ENCODE measurements around the gene TIMM8B.

The TIMM8B gene

DNA sequence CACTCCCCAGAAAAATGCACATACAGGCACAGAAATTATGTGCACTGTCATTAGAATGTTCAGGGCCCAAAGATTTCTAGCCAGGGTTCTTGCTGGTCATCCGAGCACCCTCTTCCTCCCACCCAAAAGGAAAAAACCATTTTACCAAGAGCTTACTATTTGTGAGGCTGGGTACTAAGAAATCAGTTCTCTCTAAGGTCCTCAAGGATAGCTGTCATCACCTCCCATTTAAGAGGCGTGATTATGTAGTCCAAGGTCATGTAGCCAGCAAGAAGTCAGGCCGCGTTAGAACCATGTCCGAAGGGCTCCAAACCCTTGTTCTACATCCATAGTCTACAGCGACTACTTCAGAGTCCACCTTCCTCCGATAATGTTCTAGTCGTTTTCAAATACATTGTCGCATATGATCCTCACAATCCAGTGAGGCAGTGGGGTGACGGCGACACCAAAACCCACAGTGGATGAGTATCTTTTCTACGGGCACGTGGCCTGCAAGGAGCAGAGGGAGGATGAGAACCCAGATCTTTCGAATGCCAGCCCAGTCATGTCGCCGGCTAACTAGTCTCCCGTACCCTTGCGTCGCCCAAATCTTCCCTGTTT lies 634 bp downstream of the TIMM8B start:
- no peak for TF ChIP-seq PAX5 (IDR thresholded peaks at IDR 0.05; ENCODE audit: insufficient read depth, low read length, severe bottlenecking)
- 0 out of 2 replicates have a peak, but pooled peaks have one; percentile 31 for TF ChIP-seq POLR2AphosphoS5 (IDR thresholded peaks at IDR 0.05; ENCODE audit: low read depth, low read length)
- no peak for TF ChIP-seq POLR2A (IDR thresholded peaks at IDR 0.05; ENCODE audit: low read depth, low read length)
- TF ChIP-seq TAF1 (IDR thresholded peaks at IDR 0.05; ENCODE audit: low read depth, low read length): no peak
- no peak for TF ChIP-seq POU2F2 (IDR thresholded peaks at IDR 0.05; ENCODE audit: low read depth, low read length)
- no peak for FAIRE-seq
- DNase-seq (ENCODE audit: insufficient read length, low spot score): peak; percentile 23

GRCh38 chr11:112082729-112083128 lies 3.8 kb downstream of the TIMM8B start:
- TF ChIP-seq TAF1 (IDR thresholded peaks at IDR 0.05; ENCODE audit: low read depth, low read length): no peak
- TF ChIP-seq POLR2AphosphoS5 (IDR thresholded peaks at IDR 0.05; ENCODE audit: low read depth, low read length): peak; percentile 22; the same call in 1 of the 2 replicates
- TF ChIP-seq PAX5 (IDR thresholded peaks at IDR 0.05; ENCODE audit: insufficient read depth, low read length, severe bottlenecking): no peak
- 0 out of 2 replicates have a peak, but pooled peaks have one; percentile 36 for TF ChIP-seq POLR2A (IDR thresholded peaks at IDR 0.05; ENCODE audit: low read depth, low read length)
- no peak for DNase-seq (ENCODE audit: insufficient read length, low spot score)
- FAIRE-seq: no peak

DNA sequence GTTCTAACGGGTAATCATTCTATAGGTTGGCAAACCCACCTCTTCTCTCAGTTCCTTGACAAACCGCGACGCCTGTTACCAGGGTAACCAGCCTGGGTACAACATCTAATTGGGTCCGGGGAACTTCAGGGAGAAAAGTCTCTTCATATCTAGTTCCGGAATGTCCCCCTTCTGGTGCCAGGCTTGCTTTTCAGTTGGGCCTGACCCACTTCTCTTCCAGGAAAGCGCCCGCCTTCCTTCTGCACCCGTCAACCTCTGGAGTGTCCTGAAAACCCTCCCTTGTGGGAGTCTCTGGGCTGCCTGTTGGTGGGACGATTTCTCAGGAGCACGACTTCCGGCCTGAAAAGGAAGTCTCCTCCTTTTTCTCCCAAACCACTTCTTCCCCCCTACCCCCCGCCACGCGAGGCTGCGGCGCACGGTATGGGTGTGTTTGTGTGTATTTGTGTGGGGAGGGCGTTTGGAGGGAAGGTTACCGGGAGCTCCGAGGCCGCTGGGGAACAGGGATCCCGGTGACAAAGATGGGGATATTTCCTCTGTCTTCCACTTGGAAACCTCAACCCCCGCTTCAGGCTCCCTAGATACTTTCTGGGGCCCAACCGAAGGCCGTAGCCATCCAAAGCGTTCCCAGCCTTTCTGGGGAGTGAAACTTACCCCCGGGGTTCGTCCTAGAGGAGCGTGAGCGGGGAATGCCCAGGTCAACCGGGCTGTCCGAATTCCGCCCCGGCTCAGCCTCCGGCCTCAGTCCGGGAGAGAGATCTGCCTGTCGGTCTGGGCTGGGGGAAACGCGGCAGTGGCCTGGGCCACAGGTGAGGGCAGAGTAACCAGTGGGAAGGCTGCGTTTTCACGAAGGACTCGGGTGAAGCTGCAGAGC lies 12.4 kb downstream of the TIMM8B start, which contains the start of the genes NKAPD1 and PIH1D2:
NKAPD1 (plus strand) TSS at position 359 of the 871 bp plus-strand sequence. CDS start 1,276 bp downstream, outside the sequence.
PIH1D2 (minus strand) TSS at position 77 of the 871 bp plus-strand sequence. CDS start 843 bp downstream, outside the sequence.
- FAIRE-seq (peak; percentile 82), DNase-seq (ENCODE audit: insufficient read length, low spot score) (peak; percentile 53)
- TF ChIP-seq PAX5 (IDR thresholded peaks at IDR 0.05; ENCODE audit: insufficient read depth, low read length, severe bottlenecking) (no peak), POLR2A (IDR thresholded peaks at IDR 0.05; ENCODE audit: low read depth, low read length) (peak; percentile 61; the same call in 1 of the 2 replicates), TAF1 (IDR thresholded peaks at IDR 0.05; ENCODE audit: low read depth, low read length) (peak; percentile 57; the same call in 1 of the 2 replicates), SPI1 (IDR thresholded peaks at IDR 0.05; ENCODE audit: low read depth, low read length) (peak; percentile 31; the same call in 1 of the 2 replicates), POU2F2 (IDR thresholded peaks at IDR 0.05; ENCODE audit: low read depth, low read length) (peak; percentile 70; the same call in 1 of the 2 replicates), POLR2AphosphoS5 (IDR thresholded peaks at IDR 0.05; ENCODE audit: low read depth, low read length) (peak; percentile 56; the same call in 1 of the 2 replicates)

- DNase-seq (ENCODE audit: insufficient read length, low spot score) (no peak), FAIRE-seq (no peak)
- no peak for TF ChIP-seq POU2F2 (IDR thresholded peaks at IDR 0.05; ENCODE audit: low read depth, low read length)
- TF ChIP-seq SPI1 (IDR thresholded peaks at IDR 0.05; ENCODE audit: low read depth, low read length): no peak
- TF ChIP-seq POLR2AphosphoS5 (IDR thresholded peaks at IDR 0.05; ENCODE audit: low read depth, low read length): no peak
- TF ChIP-seq PAX5 (IDR thresholded peaks at IDR 0.05; ENCODE audit: insufficient read depth, low read length, severe bottlenecking): no peak
- no peak for TF ChIP-seq TAF1 (IDR thresholded peaks at IDR 0.05; ENCODE audit: low read depth, low read length)
- no peak for TF ChIP-seq POLR2A (IDR thresholded peaks at IDR 0.05; ENCODE audit: low read depth, low read length)
Observed at GRCh38 chr11:112062923-112063322, 23.6 kb downstream of the TIMM8B start.

GRCh38 chr11:112058103-112058502 lies 28.5 kb downstream of the TIMM8B start:
- TF ChIP-seq PAX5 (IDR thresholded peaks at IDR 0.05; ENCODE audit: insufficient read depth, low read length, severe bottlenecking): no peak
- TF ChIP-seq TAF1 (IDR thresholded peaks at IDR 0.05; ENCODE audit: low read depth, low read length): no peak
- no peak for TF ChIP-seq POU2F2 (IDR thresholded peaks at IDR 0.05; ENCODE audit: low read depth, low read length)
- TF ChIP-seq POLR2AphosphoS5 (IDR thresholded peaks at IDR 0.05; ENCODE audit: low read depth, low read length): no peak
- no peak for TF ChIP-seq SPI1 (IDR thresholded peaks at IDR 0.05; ENCODE audit: low read depth, low read length)
- no peak for TF ChIP-seq POLR2A (IDR thresholded peaks at IDR 0.05; ENCODE audit: low read depth, low read length)
- FAIRE-seq (no peak), DNase-seq (ENCODE audit: insufficient read length, low spot score) (no peak)

GRCh38 chr11:112057170-112057569 lies 29.4 kb downstream of the TIMM8B start:
- FAIRE-seq (no peak), DNase-seq (ENCODE audit: insufficient read length, low spot score) (no peak)
- TF ChIP-seq SPI1 (IDR thresholded peaks at IDR 0.05; ENCODE audit: low read depth, low read length) (no peak), PAX5 (IDR thresholded peaks at IDR 0.05; ENCODE audit: insufficient read depth, low read length, severe bottlenecking) (no peak)

DNA sequence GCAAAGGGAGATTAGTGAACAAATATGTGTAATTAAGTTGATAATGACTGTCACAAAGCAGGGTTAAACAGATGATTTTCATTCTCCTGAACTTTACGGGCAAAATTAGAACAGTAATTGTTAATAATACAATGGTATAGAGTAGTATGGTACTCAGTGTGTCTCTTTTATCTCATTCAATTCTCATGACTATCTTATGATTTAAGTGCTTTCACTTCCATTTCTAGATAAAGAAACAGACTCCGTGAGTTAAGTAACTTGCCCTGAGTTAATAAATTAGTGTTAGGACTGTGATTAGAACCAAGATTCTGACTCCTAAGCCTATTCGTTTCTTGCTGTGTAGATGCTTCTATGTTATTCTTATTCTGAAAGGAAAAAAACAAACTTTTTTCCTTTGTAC lies 34.8 kb downstream of the TIMM8B start:
- no peak for TF ChIP-seq POLR2A (IDR thresholded peaks at IDR 0.05; ENCODE audit: low read depth, low read length)
- TF ChIP-seq POLR2AphosphoS5 (IDR thresholded peaks at IDR 0.05; ENCODE audit: low read depth, low read length): no peak
- no peak for TF ChIP-seq POU2F2 (IDR thresholded peaks at IDR 0.05; ENCODE audit: low read depth, low read length)
- no peak for TF ChIP-seq PAX5 (IDR thresholded peaks at IDR 0.05; ENCODE audit: insufficient read depth, low read length, severe bottlenecking)
- no peak for TF ChIP-seq SPI1 (IDR thresholded peaks at IDR 0.05; ENCODE audit: low read depth, low read length)
- TF ChIP-seq TAF1 (IDR thresholded peaks at IDR 0.05; ENCODE audit: low read depth, low read length): no peak
- peak; percentile 68 for FAIRE-seq
- no peak for DNase-seq (ENCODE audit: insufficient read length, low spot score)

DNA sequence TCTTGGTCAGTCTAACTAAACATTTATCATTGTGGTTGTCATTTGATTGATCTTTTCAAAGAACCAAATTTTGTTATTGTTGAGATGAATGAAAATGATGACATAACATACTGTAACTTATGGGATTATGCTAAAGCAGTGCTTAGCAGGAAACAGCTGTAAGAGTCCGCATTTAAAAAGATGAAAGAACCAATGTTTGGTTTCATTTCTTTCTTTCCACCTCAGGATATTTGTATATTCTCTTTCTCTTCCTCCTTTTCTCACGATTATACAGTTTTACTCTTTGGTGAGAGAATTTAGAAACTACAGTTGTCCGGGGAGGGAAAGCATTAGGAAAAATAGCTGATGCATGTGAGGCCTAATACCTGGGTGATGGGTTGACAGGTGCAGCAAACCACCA lies 35.8 kb downstream of the TIMM8B start:
- TF ChIP-seq TAF1 (IDR thresholded peaks at IDR 0.05; ENCODE audit: low read depth, low read length) (no peak), SPI1 (IDR thresholded peaks at IDR 0.05; ENCODE audit: low read depth, low read length) (peak; percentile 82)
- FAIRE-seq: peak; percentile 82
- DNase-seq (ENCODE audit: insufficient read length, low spot score): no peak

- DNase-seq (ENCODE audit: insufficient read length, low spot score): no peak
- peak; percentile 43 for FAIRE-seq
- no peak for TF ChIP-seq PAX5 (IDR thresholded peaks at IDR 0.05; ENCODE audit: insufficient read depth, low read length, severe bottlenecking)
- TF ChIP-seq POLR2A (IDR thresholded peaks at IDR 0.05; ENCODE audit: low read depth, low read length): no peak
- no peak for TF ChIP-seq SPI1 (IDR thresholded peaks at IDR 0.05; ENCODE audit: low read depth, low read length)
- no peak for TF ChIP-seq TAF1 (IDR thresholded peaks at IDR 0.05; ENCODE audit: low read depth, low read length)
- no peak for TF ChIP-seq POU2F2 (IDR thresholded peaks at IDR 0.05; ENCODE audit: low read depth, low read length)
- TF ChIP-seq POLR2AphosphoS5 (IDR thresholded peaks at IDR 0.05; ENCODE audit: low read depth, low read length): no peak
Observed at GRCh38 chr11:112049777-112050176, 36.8 kb downstream of the TIMM8B start.
